HepG2 (cell line): ENCODE measurements around the gene AXIN1. TPM values are rescaled to one million over a fixed set of nuclear protein-coding genes. Genes with fewer than 3 reads are reported as not detected.

Experiments
- BHLHE40 ChIP-seq: IDR thresholded peaks from 2 replicates; pipeline ENCODE4 v1.6.1; 2011; ENCODE audit warnings: low read length, improper control_type of control experiment
- POLR2G ChIP-seq: fragments of 200-400 bp; formaldehyde crosslinking; IDR thresholded peaks from 2 replicates; pipeline ENCODE4 v1.6.1; 2018; ENCODE audit warnings: mild to moderate bottlenecking, low read depth, low read length, moderate library complexity
- ZMYM4 ChIP-seq: sonication (generic); formaldehyde crosslinking; IDR thresholded peaks from 2 replicates; pipeline ENCODE4 v1.8.1; 2023; ENCODE audit warnings: mild to moderate bottlenecking, missing genetic modification reagents
- ZNF354B ChIP-seq: sonication (generic); formaldehyde crosslinking; IDR thresholded peaks from 2 replicates; pipeline ENCODE4 v1.8.0; 2022; ENCODE audit warnings: mild to moderate bottlenecking, missing genetic modification reagents
- ZNF431 ChIP-seq: sonication (generic); formaldehyde crosslinking; IDR thresholded peaks from 2 replicates; pipeline ENCODE4 v1.9.0; 2022; ENCODE audit warnings: missing genetic modification reagents, low read depth, mild to moderate bottlenecking, borderline replicate concordance
- ZNF441 ChIP-seq: sonication (generic); formaldehyde crosslinking; IDR thresholded peaks from 2 replicates; pipeline ENCODE4 v1.7.0; 2021; ENCODE audit warnings: missing genetic modification reagents, borderline replicate concordance
- ZNF629 ChIP-seq: sonication (generic); formaldehyde crosslinking; conservative IDR thresholded peaks from 2 replicates; pipeline ENCODE4 v1.5.0; 2020; ENCODE audit warnings: missing genetic modification reagents
- polyA plus RNA-seq, 8 experiments: library from polyadenylated mRNA; depleted of rRNA in 3 of 8; stranded (reverse) in 7 of 8; unstranded in 1 of 8; fragments of >200 nt; fragmentation: Illumina TruSeq in 4 of 8; extraction: Trizol in 4 of 8; gene quantifications; 2 replicates each; pipeline versions ENCODE4 v1.2.1 to v1.2.3, GENCODE V29; 2011 to 2016; ENCODE audit warnings: low read depth in 4 of 8, missing spikeins in 1 of 8, mixed read lengths in 1 of 8; ENCODE audit not compliant: insufficient read depth in 1 of 8
- total RNA-seq, 5 experiments: library from RNA; depleted of rRNA; stranded (reverse); fragments of >200 nt; fragmentation: Illumina TruSeq; extraction: Trizol; gene quantifications; 2 replicates each; pipeline ENCODE4 v1.2.3, GENCODE V29; 2016; ENCODE audit warnings: low read depth in 1 of 5
- TF ChIP-seq, protein P1 (sequence below): sonication (generic); formaldehyde crosslinking; IDR thresholded peaks from 2 replicates; pipeline ENCODE4 v1.9.0; 2022; ENCODE audit warnings: low read depth, missing genetic modification reagents
- TF ChIP-seq, protein P2 (sequence below): sonication (generic); formaldehyde crosslinking; IDR thresholded peaks from 2 replicates; pipeline ENCODE4 v1.4.0; 2020; ENCODE audit warnings: missing genetic modification reagents
- TF ChIP-seq, protein P3 (sequence below): sonication (generic); formaldehyde crosslinking; IDR thresholded peaks from 2 replicates; pipeline ENCODE4 v1.4.0; 2020; ENCODE audit warnings: mild to moderate bottlenecking, low read depth, missing genetic modification reagents
- TF ChIP-seq, protein P4 (sequence below): sonication (generic); formaldehyde crosslinking; IDR thresholded peaks from 2 replicates; pipeline ENCODE4 v1.4.0; 2020; ENCODE audit warnings: mild to moderate bottlenecking, missing genetic modification reagents
- TF ChIP-seq, protein P5 (sequence below): sonication (generic); formaldehyde crosslinking; IDR thresholded peaks from 2 replicates; pipeline ENCODE4 v1.4.0; 2020; ENCODE audit warnings: mild to moderate bottlenecking, missing genetic modification reagents, borderline replicate concordance

The AXIN1 gene
- total and polyA plus RNA-seq, 2 of the 13 experiments (the other 11 are each of a cell fraction or from before 2014, with no cell fraction given), result 24.0 to 26.0 TPM

DNA sequence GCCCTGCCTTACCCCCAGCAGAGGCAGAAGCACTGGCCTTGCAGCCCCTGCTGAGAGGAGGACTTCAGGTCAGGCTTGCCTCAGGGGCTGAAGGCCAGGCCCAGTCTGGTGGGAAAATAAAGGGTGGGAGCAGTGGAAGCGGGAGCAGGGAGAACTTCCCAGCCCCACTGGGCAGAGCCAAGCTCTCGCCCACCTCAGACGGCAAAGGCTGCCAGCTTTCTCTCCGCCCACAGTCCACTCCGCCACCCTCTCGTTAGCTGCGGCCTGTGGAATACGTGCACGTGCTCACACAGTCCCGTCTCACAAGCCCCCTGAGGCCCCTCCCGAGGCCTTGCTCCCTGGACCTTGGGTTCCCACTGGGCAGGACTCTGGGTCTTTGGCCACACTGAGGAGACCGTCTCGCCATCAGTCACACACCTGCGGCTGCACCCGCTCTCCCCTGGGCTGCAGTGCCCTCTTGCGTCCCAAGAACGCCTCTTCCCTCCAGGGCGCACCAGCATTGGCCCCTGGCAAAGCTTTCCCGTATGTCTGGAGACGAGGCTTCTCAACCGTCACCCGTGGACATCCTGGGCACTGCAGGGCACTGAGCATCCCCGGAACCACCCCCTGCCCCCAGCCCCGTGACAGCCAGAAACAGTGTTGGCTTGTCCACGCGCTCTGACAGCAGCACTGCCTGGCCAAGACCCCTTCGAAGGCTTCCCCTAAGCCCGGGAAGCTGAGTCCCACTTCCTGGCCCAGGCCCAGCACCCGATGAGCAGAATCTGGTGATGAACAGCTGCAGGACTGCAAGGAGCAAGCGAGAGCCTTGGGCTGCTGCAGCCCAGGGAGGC is 9.6 kb upstream of the AXIN1 start (continued):
- TF ChIP-seq, protein P1, sequence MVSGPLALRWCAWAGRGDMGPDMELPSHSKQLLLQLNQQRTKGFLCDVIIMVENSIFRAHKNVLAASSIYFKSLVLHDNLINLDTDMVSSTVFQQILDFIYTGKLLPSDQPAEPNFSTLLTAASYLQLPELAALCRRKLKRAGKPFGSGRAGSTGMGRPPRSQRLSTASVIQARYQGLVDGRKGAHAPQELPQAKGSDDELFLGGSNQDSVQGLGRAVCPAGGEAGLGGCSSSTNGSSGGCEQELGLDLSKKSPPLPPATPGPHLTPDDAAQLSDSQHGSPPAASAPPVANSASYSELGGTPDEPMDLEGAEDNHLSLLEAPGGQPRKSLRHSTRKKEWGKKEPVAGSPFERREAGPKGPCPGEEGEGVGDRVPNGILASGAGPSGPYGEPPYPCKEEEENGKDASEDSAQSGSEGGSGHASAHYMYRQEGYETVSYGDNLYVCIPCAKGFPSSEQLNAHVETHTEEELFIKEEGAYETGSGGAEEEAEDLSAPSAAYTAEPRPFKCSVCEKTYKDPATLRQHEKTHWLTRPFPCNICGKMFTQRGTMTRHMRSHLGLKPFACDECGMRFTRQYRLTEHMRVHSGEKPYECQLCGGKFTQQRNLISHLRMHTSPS (CRISPR knock-in tag), result peak; percentile 96; the same call in 1 of the 2 replicates
- TF ChIP-seq ZNF354B (peak; percentile 95), BHLHE40 (peak; percentile 87), ZMYM4 (CRISPR knock-in tag) (peak; percentile 46; the same call in 1 of the 2 replicates), ZNF431 (peak; percentile 81; the same call in 1 of the 2 replicates), ZNF441 (CRISPR knock-in tag) (peak; percentile 95), POLR2G (peak; percentile 33; the same call in 1 of the 2 replicates), ZNF629 (CRISPR knock-in tag) (no peak)
- TF ChIP-seq, protein P2, sequence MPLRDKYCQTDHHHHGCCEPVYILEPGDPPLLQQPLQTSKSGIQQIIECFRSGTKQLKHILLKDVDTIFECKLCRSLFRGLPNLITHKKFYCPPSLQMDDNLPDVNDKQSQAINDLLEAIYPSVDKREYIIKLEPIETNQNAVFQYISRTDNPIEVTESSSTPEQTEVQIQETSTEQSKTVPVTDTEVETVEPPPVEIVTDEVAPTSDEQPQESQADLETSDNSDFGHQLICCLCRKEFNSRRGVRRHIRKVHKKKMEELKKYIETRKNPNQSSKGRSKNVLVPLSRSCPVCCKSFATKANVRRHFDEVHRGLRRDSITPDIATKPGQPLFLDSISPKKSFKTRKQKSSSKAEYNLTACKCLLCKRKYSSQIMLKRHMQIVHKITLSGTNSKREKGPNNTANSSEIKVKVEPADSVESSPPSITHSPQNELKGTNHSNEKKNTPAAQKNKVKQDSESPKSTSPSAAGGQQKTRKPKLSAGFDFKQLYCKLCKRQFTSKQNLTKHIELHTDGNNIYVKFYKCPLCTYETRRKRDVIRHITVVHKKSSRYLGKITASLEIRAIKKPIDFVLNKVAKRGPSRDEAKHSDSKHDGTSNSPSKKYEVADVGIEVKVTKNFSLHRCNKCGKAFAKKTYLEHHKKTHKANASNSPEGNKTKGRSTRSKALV (CRISPR knock-in tag), result peak; percentile 92
- TF ChIP-seq, protein P3, sequence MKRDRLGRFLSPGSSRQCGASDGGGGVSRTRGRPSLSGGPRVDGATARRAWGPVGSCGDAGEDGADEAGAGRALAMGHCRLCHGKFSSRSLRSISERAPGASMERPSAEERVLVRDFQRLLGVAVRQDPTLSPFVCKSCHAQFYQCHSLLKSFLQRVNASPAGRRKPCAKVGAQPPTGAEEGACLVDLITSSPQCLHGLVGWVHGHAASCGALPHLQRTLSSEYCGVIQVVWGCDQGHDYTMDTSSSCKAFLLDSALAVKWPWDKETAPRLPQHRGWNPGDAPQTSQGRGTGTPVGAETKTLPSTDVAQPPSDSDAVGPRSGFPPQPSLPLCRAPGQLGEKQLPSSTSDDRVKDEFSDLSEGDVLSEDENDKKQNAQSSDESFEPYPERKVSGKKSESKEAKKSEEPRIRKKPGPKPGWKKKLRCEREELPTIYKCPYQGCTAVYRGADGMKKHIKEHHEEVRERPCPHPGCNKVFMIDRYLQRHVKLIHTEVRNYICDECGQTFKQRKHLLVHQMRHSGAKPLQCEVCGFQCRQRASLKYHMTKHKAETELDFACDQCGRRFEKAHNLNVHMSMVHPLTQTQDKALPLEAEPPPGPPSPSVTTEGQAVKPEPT (CRISPR knock-in tag), result 0 out of 2 replicates have a peak, but pooled peaks have one; percentile 16
- TF ChIP-seq, protein P4, sequence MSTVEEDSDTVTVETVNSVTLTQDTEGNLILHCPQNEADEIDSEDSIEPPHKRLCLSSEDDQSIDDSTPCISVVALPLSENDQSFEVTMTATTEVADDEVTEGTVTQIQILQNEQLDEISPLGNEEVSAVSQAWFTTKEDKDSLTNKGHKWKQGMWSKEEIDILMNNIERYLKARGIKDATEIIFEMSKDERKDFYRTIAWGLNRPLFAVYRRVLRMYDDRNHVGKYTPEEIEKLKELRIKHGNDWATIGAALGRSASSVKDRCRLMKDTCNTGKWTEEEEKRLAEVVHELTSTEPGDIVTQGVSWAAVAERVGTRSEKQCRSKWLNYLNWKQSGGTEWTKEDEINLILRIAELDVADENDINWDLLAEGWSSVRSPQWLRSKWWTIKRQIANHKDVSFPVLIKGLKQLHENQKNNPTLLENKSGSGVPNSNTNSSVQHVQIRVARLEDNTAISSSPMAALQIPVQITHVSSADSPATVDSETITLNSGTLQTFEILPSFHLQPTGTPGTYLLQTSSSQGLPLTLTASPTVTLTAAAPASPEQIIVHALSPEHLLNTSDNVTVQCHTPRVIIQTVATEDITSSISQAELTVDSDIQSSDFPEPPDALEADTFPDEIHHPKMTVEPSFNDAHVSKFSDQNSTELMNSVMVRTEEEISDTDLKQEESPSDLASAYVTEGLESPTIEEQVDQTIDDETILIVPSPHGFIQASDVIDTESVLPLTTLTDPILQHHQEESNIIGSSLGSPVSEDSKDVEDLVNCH (CRISPR knock-in tag), result 0 out of 2 replicates have a peak, but pooled peaks have one; percentile 25
- TF ChIP-seq, protein P5, sequence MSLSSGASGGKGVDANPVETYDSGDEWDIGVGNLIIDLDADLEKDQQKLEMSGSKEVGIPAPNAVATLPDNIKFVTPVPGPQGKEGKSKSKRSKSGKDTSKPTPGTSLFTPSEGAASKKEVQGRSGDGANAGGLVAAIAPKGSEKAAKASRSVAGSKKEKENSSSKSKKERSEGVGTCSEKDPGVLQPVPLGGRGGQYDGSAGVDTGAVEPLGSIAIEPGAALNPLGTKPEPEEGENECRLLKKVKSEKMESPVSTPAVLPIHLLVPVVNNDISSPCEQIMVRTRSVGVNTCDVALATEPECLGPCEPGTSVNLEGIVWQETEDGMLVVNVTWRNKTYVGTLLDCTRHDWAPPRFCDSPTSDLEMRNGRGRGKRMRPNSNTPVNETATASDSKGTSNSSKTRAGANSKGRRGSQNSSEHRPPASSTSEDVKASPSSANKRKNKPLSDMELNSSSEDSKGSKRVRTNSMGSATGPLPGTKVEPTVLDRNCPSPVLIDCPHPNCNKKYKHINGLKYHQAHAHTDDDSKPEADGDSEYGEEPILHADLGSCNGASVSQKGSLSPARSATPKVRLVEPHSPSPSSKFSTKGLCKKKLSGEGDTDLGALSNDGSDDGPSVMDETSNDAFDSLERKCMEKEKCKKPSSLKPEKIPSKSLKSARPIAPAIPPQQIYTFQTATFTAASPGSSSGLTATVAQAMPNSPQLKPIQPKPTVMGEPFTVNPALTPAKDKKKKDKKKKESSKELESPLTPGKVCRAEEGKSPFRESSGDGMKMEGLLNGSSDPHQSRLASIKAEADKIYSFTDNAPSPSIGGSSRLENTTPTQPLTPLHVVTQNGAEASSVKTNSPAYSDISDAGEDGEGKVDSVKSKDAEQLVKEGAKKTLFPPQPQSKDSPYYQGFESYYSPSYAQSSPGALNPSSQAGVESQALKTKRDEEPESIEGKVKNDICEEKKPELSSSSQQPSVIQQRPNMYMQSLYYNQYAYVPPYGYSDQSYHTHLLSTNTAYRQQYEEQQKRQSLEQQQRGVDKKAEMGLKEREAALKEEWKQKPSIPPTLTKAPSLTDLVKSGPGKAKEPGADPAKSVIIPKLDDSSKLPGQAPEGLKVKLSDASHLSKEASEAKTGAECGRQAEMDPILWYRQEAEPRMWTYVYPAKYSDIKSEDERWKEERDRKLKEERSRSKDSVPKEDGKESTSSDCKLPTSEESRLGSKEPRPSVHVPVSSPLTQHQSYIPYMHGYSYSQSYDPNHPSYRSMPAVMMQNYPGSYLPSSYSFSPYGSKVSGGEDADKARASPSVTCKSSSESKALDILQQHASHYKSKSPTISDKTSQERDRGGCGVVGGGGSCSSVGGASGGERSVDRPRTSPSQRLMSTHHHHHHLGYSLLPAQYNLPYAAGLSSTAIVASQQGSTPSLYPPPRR (CRISPR knock-in tag), result peak; percentile 82
